NB4 (cell line): ENCODE data around the gene SASS6.

Experiments used
- CTCF ChIP-seq: IDR thresholded peaks from one replicate; pipeline ENCODE4 v1.5.1; 2012; ENCODE audit warnings: low read depth, low read length
- MYC ChIP-seq: IDR thresholded peaks from 2 replicates; pipeline ENCODE4 v1.6.1; 2011; ENCODE audit warnings: low read depth, low read length
- POLR2A ChIP-seq: IDR thresholded peaks from 2 replicates; pipeline ENCODE4 v1.6.1; 2011; ENCODE audit warnings: mild to moderate bottlenecking; ENCODE audit not compliant: insufficient read length; ENCODE audit errors: extremely low read depth
- TF ChIP-seq, protein P1 (sequence below): IDR thresholded peaks from 2 replicates; pipeline ENCODE4 v1.6.1; 2011; ENCODE audit warnings: low read depth, low read length

GRCh38 chr1:100075773-100076172, 57.0 kb downstream of the SASS6 start:
- TF ChIP-seq POLR2A (no peak), CTCF (no peak), MYC (no peak)
- TF ChIP-seq, protein P1, sequence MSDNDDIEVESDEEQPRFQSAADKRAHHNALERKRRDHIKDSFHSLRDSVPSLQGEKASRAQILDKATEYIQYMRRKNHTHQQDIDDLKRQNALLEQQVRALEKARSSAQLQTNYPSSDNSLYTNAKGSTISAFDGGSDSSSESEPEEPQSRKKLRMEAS, result no peak
